K562 treated with DMSO at 1 percent for 24 hours (cell line): ENCODE measurements around the gene HIGD1B. TPM values are rescaled to one million over a fixed set of nuclear protein-coding genes. Genes with fewer than 3 reads are reported as not detected.

Source experiments
- total RNA-seq: library from RNA; unstranded; fragments of 300-600 nt; gene quantifications from 2 replicates; pipeline ENCODE4 v1.2.3, GENCODE V29; 2022; ENCODE audit warnings: low read depth; ENCODE audit not compliant: insufficient read depth

Gene HIGD1B
- not detected in 2 replicates for total RNA-seq

GRCh38 chr17:44847586-44847985, at the start of gene HIGD1B:
TSS of gene HIGD1B (plus strand) at chr17:44847883. CDS start at chr17:44848153, 270 bp downstream.

GRCh38 chr17:44829523-44830358, 17.9 kb upstream of the HIGD1B start, which contains the start of gene GJC1:
TSS of gene GJC1 (minus strand) at chr17:44830287. CDS start at chr17:44805817, 24,470 bp downstream.

GRCh38 chr17:44899074-44899782, 51.5 kb downstream of the HIGD1B start, which contains the start of gene EFTUD2:
TSS of gene EFTUD2 (minus strand) at chr17:44899445. CDS start at chr17:44894521, 4,924 bp downstream.

Other genes starting within 250 kb of the HIGD1B start
- gene MEIOC, start 191.4 kb upstream of the HIGD1B start, total RNA-seq, result not detected in 2 replicates
- gene CCDC43, start 158.1 kb upstream of the HIGD1B start, total RNA-seq, result 11.3 and 14.7 TPM in 2 replicates
- gene DBF4B, start 139.2 kb upstream of the HIGD1B start, total RNA-seq, result 21.9 and 26.6 TPM in 2 replicates
- gene ADAM11, start 88.9 kb upstream of the HIGD1B start, total RNA-seq, result 0.59 and 0.88 TPM in 2 replicates
- 0.10 TPM in 1 of 2 replicates, not detected in the other for gene GJC1, start 17.6 kb upstream of the HIGD1B start, total RNA-seq
- 84.1 and 86.8 TPM in 2 replicates for gene EFTUD2, start 51.6 kb downstream of the HIGD1B start, total RNA-seq
- 1.4 and 2.6 TPM in 2 replicates for gene GFAP, start 67.6 kb downstream of the HIGD1B start, total RNA-seq
- 20.7 and 22.2 TPM in 2 replicates for gene KIF18B, start 99.9 kb downstream of the HIGD1B start, total RNA-seq
- gene C1QL1, start 120.4 kb downstream of the HIGD1B start, total RNA-seq, result 1.9 and 2.5 TPM in 2 replicates
- gene DCAKD, start 203.7 kb downstream of the HIGD1B start, total RNA-seq, result 63.2 and 70.5 TPM in 2 replicates
- 106 and 114 TPM in 2 replicates for gene NMT1, start 213.4 kb downstream of the HIGD1B start, total RNA-seq